DOHH2 (cell line): ENCODE results near the gene C1QTNF12.

ENCODE experiments used
- CTCF ChIP-seq: fragments of 200-600 bp; sonication (generic); IDR thresholded peaks from one replicate; pipeline ENCODE4 v1.5.1; 2014; ENCODE audit warnings: antibody characterized with exemption, mild to moderate bottlenecking, low read depth, low read length; ENCODE audit not compliant: poor library complexity, severe bottlenecking
- EZH2phosphoT487 ChIP-seq: fragments of 200-600 bp; sonication (generic); IDR thresholded peaks from 2 replicates; pipeline ENCODE4 v1.6.1; 2017; ENCODE audit warnings: borderline replicate concordance, mild to moderate bottlenecking, antibody characterized with exemption, low read length, moderate library complexity, mixed read lengths

- TF ChIP-seq CTCF (no peak), EZH2phosphoT487 (no peak)
Measured at GRCh38 chr1:1285611-1286311, 39.2 kb upstream of the C1QTNF12 start.
